HT1080 (cell line): Measurements from ENCODE around the gene ELFN2. TPM values are rescaled to one million over a fixed set of nuclear protein-coding genes. Genes with fewer than 3 reads are reported as not detected.

Experiments
- DNase-seq: peaks from one replicate; pipeline ENCODE4 v3.0.0-alpha.2; 2015; ENCODE audit warnings: low read depth
- total RNA-seq: library from RNA; depleted of rRNA; stranded (reverse); fragments of >200 nt; shearing (Covaris generic); gene quantifications from 2 replicates; pipeline ENCODE4 v1.2.3, GENCODE V29; 2014

Gene ELFN2
- total RNA-seq, 1 experiment from 2014 or later = 7.0 TPM

- DNase-seq = no peak
Observed at GRCh38 chr22:37456346-37456745, 29.1 kb upstream of the ELFN2 start.

- DNase-seq = no peak
Observed at GRCh38 chr22:37455896-37456295, 28.6 kb upstream of the ELFN2 start.

- peak; percentile 94 for DNase-seq
Observed at GRCh38 chr22:37454857-37455686, 27.8 kb upstream of the ELFN2 start.

- DNase-seq = no peak
Observed at GRCh38 chr22:37453696-37454095, 26.4 kb upstream of the ELFN2 start.

DNA sequence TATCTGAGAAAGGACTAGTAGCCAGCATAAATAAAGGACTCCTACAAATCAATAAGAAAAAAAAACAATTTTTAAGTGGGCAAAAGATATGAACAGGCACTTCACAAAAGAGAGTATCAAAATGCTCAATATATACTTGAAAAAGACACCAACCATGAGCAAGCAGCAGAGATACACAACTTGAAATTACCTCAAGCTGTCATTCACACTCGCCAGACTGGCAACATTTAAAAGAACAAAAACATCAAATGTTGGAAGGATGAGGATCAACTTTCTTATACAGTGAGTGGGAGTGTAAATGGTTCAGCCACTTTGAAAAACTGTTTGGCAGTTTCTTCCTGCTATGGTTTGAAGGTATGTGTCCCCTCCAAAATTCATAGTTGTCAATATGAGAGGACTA lies 23.9 kb upstream of the ELFN2 start:
- DNase-seq = no peak

DNA sequence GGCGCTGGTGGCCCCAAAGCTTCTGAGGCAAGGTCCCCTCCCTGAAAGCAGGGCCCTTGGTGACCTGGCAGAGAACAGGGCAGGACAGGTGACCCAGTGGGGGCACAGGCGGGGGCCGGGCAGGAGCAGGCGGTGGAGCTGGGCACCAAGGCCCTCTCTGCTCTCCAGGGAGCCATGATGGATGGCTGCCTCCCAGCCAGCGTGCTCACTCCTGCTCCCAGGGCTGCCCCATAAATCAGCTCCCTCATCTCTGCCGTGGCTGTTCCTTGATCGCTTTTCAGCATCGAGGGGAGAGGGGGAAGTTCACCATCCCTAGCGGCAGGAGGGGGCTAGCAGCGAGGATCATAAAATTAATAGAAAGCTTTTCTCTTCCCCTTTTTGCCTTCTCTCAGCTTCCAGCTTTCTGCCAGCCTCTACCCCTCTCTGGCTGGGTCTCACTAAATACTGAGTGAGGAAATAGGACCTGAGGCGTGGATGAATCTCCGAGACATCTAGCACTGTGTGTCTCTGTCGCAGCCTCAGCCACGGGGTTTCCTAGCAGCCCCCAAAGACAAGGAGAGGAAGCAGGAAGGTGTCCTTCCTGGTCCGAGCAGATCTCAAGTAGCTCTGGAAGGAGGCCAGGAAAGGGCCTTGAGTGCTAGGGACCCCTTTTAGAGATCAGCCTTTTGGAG lies 22.2 kb upstream of the ELFN2 start:
- no peak for DNase-seq

DNA sequence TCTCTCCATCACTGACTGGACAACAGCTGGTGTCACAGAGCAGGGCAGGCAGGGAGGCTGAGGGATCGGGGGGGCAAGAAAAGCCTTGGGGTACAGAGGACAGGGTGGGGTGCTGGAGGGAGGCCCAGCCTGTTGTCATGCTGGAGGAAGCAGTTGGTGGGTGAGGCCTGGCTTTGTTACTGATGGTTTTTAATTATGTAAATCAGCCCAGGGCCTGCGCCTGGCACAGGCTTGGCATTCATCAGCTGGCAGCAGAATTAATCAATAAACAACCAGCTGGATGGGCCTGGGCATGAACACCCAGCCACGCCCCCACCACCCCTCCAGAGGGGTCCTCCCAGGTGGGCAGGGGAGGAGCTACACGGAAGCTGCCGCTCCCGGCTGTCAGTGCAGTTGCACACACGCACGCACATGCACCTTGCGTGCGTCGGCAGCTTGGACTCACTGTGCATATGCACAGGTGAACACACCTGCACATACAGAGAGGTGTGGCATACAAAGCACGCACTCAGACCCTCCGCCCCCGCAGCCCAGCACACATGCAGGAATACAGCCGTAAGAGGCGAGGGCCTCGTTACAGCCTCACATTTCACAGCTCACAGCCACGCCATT lies 21.3 kb upstream of the ELFN2 start:
- DNase-seq = no peak

- DNase-seq = no peak
Observed at GRCh38 chr22:37445501-37445900, 18.2 kb upstream of the ELFN2 start.

DNA sequence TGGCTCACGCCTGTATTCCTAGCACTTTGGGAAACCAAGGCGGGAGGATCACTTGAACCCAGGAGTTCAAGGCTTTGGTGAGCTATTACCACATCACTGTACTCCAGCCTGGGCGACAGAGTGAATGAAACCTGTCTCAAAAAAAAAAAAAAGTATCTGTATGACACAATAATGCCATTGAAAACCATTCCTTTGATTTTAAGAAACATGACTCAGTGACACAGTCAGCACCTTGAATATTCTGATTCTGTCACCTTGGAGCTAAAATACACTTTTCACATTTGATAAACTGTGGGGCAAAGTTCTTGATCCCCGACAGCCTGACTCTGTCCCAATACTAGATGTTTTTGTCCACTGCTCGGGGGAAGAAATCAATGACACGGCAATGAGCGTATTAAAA lies 16.7 kb upstream of the ELFN2 start:
- DNase-seq = no peak

DNA sequence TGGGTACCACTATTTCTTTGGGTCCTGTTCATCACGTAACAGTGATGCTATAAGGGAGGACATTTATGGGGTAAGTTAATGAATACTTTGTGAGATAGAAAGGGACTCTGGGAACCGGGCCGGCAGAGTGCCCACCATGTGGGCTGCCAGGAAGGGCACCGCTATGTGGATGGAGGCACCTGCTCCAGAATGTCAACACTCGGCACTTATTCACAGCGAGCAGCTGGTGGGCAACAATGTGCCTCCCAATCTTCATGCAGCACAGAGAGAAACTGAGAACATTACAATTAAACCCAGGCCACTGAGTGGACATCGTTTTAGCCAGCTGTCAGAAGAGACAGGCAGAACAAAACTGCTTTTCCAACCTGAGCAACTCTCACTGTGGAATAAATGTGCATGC lies 15.8 kb upstream of the ELFN2 start:
- DNase-seq = no peak

DNA sequence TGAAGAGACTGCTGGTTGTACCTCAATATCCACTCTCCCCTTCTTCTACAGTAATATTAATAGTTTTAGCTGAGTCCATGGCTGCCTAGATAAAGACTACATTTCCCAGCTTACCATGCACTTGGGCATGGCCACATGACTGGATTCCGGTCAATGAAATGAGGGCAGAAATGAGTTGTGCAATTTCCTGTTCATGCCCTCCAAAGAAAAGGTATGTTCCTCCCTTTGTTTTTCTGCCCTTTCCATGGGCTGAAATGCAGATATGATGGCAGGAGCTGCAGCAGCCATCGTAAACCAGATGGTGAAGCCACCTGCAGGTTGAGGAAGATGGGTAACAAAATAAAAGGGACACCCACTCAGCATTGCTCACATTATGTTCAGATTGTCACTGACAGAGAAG lies 15.3 kb upstream of the ELFN2 start:
- peak; percentile 76 for DNase-seq

GRCh38 chr22:37442135-37442534 lies 14.9 kb upstream of the ELFN2 start:
- DNase-seq = no peak

DNA sequence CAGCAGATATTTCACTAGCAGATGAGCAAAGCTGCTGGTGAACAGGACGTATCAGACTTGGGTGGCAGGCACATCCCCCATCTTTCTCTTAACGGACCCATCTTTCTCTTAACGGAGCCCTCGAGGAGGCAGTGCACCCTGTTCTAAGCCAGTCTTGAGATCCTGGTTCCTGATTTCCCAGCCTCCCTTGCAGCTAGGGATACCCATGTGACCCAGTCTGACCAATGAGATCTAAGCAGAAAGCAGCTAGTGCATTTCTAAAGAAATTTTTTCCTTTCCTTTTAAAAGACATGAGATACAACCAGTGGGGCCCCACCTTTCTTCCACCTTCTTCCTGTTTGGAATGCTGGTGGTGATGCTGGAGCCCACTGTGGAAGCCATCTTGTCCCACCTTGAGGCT lies 13.6 kb upstream of the ELFN2 start:
- DNase-seq = no peak

DNA sequence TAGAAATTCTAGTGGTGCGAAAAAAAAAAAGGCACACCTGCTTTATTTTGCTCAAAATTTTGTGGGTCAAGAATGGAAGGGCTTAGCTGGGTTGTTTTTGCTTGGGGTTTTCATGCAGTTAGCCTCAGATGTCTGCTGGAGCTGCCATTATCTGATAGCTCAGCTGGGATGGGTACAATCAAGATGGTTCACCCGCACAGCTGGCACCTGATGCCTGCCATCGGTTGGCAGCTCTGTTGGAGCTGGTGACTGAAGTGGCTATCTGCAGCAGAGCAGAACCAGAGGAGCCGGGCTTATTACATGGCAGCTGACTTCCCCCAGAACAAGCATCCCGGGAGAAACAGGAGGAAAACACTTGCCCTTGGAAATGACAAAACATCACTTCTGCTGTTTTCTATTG lies 12.1 kb upstream of the ELFN2 start:
- DNase-seq = no peak

DNA sequence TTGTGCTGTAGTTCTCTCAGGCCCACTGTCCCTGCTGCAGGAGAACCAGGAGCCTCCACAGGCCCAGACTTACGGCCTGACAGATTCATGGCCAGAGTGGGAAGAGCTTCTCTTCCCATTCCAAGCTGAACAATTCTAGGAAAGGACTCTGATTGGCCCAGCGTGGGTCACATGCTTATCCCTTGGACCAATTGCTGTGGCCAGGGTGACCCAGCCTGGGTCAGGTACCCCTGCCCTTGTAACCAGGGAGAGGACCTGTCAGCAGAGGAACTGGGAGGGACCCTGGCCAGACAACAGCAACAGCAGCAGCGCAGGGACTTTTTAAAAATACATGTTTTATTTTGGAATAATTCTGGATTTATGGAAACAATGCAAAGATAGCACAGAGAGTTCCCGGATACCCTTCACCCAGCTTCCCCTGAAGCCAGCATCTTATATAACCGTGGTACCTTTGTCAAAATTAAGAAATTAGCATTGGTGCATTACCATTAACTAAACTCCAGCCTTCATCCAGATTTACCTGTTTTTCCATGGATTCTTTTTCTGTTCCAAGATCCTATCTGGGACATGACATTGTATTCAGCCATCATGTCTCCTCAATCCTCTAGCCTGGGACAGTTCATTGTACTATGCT lies 8.8 kb upstream of the ELFN2 start:
- no peak for DNase-seq

DNA sequence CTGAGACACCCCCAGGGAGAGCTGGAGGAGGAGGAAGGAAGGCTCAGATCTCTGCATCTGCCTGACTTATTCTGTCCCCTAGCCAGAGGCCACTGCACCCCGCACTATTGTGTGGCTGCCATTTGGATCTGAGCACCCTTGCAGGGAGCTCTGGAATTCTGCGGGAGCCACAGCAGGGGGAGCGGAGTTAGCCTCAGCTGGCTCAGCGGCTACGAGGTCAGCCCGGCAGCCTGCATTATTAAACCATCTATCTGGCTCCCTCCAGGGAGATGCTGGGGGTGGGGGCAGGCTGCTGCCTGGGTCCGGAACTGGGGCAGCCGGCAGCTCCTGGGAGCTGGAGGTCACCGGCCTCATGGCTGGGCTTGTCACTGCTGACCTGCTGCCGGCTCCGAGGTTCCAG lies 6.5 kb upstream of the ELFN2 start:
- DNase-seq = no peak

DNA sequence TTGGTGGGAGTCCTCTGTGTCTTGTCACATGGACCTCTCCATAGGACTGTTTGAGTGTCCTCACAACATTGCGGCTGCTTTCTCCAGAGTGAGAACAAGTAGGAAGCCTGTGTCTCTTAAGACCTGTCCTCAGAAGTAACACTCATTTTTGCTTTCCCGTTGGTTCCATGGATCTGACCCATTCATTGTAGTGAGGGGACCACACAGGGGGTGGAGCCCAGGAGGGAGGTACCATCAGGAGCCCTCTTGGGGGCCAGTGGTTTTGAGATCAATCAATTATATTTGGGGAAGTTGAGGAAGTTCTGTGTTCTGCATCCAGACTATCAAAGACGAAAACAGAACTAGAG lies 5.4 kb upstream of the ELFN2 start:
- DNase-seq = no peak

DNA sequence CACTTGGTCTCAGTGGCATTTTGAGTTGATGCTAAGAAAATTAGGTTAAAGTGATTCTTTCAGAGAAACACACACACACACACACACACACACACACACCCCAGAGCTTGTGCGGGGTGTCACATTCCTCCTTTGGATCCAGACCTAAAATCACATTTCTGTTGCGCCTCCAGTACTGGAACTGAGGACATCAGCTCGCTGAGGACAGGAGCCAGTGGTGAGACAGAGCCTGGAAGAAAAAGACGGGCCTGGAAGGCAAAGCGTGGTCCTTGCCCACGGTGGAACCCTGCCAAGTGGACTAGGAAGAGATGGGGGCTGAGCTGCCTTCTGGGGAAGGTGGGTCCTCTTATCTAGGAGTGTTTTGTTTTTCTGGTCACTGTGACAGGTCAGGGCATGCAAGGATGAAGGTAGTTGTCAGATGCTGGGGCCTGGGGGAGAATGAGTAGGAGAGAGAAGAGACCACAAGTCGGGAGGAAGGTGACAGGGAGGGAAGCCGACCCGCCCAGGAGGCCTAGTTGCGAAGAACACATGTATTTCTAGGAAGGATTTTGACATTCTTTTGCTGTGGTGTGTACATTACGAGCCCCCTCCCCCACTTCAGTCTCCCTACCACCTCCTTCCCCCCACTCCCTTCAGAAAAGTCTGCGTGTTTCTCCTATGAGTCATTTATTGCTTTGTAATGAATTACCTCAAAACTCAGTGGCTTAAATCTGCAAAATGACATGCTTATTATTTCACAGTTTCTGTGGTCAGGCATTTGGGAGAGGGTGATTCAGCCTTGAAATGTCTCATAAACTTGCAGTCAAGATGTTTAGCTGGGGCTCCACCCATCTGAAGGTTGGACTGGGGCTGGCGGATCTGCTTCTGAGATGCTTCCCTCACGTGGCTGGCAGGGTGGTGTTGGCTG lies 4.8 kb upstream of the ELFN2 start:
- DNase-seq = peak; percentile 100

- DNase-seq = peak; percentile 79
Observed at GRCh38 chr22:37431366-37431765, 4.1 kb upstream of the ELFN2 start.

- no peak for DNase-seq
Observed at GRCh38 chr22:37430941-37431340, 3.7 kb upstream of the ELFN2 start.
